ENCODE results near the gene CENPU.
"Not testable (repeated sequence)": the region's sequence is repeated elsewhere in the genome, so short reads cannot be mapped to it uniquely, and the experiment has no call there.

The CENPU gene, protein sequence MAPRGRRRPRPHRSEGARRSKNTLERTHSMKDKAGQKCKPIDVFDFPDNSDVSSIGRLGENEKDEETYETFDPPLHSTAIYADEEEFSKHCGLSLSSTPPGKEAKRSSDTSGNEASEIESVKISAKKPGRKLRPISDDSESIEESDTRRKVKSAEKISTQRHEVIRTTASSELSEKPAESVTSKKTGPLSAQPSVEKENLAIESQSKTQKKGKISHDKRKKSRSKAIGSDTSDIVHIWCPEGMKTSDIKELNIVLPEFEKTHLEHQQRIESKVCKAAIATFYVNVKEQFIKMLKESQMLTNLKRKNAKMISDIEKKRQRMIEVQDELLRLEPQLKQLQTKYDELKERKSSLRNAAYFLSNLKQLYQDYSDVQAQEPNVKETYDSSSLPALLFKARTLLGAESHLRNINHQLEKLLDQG

DNA sequence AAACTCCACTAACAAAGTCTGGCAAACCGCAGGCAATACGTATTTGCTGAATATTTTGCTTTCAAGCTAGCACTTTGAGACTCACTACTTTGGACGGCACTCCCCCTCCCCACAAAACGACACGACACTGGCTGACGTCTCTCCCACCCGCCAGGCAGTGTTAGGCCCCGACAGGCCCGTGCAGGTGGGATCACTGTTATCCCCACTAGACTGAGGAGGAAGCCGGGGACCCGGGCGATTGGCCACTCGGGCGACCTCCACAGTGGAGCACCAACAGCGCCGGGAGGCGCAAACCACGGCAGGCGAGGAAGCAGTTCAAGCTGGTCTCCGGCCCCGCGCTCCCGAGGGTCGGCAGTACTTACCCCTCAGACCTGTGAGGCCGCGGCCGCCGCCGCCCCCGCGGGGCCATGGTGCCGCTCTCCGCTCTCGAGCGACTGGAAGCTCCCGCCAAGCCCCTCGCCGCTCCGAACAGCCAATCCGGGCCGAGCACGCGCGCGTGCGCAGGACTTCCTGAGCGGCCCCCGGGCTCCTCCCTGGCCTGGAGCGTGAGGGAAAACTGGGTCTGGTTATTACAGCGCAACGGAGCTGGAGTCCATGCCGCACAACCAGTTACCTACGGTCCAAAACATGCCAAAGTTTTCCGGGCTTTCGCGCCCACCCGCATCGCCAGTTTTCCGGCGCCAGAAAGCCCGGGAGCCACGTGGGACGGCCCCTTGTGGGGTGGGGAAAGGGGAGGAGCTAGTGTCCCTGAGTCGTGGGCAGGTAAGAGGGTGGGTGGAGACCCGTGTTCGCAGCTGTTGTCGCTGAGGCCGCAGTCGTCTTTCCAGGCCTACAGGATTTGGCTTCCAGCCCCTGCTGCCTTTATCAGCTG, at the start of gene CENPU:
Gene CENPU (minus strand): TSS at position 443 of the 871 bp plus-strand sequence. CDS start 34 bp downstream, at position 409.
- DNase-seq = peak; percentile 88 to 98

DNA sequence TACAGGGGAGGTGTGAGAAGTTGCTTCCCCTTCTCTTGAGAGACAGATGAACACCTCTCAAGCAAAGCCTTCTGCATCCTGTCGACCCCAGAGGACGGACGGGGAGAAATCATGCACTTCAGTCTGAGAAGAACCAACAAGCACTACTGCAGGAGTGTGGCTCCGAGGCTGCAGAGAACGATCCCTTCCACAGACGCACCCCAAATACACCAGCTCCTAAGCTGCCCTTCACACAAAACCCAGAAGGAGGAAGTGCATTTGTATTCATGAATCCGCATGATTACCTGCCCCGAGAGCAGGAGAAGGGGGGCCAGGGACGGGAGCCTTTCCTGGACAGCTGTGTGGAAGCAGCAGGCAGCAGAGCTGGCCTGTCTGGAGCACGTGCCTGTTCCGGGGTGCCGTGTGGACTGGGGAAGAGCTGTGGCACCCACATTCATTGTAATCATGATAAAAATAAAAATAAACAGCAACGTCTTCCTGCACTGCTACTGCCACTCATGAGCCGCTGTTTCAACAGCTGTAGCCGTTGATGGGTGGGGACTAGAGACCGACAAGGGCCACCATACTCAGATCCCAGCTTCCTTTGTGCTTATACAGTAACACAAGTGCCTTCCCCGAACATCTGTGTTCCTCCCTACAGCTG, 49.0 kb upstream of the CENPU start:
- DNase-seq = peak in 1 of 2 donors; percentile 39

DNA sequence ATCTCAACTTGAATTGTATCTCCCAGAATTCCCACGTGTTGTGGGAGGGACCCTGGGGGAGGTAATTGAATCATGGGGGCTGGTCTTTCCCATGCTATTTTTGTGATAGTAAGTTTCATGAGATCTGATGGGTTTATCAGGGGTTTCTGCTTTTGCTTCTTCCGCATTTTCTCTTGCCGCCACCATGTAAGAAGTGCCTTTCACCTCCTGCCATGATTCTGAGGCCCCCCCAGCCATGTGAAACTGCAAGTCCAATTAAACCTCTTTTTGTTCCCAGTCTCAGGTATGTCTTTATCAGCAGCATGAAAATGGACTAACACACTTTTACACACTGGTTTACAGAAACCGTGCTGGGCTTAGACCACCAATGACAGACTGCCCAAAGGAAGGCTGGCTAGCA, 45.3 kb upstream of the CENPU start:
- not testable (repeated sequence) for DNase-seq

DNA sequence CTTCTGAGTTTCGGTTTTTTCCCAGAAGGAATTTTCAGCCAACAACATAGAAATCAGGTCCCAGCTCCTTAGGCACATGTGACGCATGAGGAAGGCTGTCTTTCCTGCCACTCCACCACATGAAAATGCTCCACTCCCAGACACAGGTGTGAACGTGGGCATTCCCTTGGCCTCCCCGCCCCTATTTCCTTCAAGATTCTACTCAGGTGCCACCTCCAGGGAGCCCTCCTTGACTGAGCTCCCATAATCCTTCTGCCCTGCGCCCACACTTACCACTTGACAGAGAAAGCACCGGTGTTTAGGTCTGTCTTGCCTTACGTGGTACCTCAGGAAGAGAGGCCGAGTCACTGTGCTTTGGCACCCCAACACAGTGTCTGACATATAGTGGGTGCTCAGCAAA, 44.4 kb upstream of the CENPU start:
- DNase-seq = no peak

DNA sequence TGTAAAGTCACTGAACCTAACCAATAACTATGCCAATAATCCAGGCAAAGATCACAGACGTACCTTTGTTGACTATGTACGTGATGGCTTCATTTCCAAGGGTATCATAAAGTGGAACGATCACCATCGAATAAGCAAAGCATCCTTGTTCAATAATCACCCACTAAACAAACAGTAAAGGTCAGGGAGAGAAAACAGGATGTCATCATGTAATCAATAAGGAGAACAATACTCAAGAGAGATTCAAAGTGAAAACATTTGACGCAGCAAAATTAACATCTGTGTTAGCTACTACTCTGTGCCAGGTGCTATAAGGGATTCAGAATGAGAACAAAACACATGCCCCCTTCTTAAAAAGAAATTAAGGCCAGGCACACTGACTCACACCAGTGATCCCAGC, 42.9 kb upstream of the CENPU start:
- DNase-seq = no peak

DNA sequence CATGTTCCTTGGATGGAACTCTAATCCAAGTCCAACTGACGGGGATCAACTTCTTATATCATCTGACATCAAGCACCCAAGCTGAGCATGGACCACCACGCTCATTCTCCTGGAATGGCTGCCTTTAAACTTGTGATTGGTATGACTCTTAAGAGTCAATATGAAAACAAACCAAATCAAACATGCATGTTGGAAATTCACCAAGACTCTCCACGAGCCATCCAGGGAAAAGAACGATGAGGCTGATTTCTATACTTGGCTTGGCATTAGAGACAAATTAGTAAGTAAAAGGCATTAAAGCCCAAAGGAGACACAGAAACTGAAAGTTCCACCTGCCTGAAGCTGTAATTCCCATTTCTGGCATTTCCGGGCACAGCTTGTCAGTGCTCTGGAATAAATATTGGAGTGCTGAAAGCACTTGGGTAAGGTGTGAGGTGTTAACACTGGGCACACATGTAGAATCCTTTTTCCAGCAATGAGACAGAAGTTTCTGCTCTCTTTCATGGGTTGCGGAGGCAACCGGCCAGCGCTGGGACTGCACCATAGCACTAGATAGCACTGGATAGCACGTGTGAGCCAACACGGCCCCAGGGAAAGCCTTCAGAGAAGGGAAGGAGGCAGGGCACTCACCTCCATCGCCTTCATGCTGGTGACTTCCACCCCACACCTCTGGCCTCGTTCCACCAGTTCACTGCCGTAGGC, 42.1 kb upstream of the CENPU start:
- no peak for DNase-seq

DNA sequence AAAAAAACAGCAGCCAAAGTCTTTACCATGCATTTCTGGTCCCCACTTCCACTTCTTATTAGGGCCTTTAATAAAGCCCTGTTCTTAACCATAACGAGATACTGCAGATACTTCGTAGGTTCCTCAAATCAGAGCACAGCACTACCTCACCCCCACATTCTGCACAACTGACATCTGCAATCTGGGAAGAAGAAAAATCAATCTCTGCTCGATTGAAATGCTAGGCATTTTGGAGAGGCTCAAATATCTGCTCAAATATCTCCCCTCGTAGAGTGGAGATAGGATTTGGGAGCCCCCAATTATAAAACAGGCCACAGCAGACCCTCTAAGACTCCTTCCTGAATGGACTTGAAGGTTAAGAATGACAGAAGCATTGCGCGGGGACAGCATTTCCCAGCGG, 40.3 kb upstream of the CENPU start:
- no peak for DNase-seq

DNA sequence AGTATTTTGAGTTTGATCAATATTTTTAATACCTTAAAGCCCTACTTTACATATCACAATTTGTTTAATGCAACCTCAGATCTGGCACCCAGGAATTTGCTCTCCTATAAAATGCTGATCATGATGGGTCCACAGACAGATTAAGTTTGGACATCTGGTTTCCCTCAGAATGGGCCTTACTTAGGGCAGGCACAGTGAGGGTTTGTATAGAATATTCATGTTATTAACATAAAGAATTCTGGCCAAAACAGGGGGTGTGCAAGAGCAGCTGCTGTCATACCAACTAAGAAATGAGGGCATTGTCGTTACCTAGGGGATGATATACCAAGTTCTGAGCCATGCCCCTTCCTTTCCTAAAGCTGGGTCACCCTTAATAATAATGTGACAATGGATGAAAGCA, 37.5 kb upstream of the CENPU start:
- no peak for DNase-seq

DNA sequence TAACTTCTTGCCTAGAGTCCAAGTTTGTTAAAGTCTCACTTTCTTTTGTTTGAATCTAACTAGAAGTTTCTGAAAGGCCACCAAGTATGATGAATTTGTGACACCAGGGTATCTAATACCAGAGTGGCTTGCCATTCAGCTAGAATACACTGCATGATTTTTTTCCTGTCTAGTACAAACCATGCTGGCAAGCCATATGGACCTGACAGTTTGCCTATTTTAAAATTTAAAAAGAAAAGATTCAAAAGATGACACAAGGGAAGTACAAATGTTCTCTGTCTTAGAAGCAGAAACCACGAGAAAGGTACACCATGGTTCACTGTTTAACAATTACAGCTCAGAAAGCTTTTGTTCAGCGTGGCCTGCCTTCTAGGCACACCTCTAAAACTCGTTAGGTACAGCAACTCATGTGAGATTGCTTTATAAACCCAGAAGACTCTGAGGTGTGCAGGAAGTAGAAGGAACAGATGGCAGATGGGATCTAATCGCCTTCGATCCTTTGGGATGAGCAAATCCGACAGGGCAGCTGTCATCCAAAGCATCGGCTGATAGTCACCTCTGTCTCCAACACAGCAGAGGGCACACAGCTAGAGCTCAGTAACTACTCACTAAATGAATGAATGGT, 35.4 kb upstream of the CENPU start:
- DNase-seq = no peak

DNA sequence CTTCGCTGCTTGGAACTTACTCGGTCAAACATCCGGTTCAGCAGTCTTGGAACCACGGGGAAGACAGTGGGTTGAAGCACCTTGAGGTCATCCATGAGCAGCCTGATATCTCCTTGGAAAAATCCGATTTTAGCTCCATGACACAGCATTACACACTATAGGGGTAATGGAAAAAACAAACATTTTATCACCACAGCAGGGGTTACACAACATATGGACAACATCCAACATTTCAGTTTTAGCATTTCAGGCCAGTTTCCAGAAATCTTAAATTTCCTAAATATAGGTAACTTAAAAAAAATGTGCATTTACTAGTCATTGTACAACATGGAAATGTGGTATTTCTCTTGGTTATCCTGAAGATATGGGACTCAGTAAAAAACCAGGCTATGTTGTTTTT, 34.4 kb upstream of the CENPU start:
- DNase-seq = no peak

DNA sequence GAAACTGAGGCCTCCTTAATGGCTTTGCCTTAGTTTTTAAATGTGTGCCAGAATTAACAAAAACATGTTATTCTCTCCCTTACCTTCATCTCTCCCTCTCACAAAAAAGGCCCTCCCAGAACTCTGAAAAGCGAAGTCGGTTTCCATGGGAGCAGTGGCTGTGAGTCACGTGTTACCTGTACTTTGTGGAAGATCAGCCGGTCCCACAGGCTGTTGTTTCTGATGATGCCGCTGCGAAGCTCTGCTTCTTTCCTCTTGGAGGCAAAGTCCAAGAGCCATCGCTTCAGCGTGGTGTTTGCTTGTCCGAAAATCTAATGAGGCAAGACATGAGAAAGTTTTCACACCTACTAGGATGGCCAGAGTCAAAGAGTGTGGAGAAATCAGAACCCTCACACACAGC, 32.5 kb upstream of the CENPU start:
- DNase-seq = no peak

DNA sequence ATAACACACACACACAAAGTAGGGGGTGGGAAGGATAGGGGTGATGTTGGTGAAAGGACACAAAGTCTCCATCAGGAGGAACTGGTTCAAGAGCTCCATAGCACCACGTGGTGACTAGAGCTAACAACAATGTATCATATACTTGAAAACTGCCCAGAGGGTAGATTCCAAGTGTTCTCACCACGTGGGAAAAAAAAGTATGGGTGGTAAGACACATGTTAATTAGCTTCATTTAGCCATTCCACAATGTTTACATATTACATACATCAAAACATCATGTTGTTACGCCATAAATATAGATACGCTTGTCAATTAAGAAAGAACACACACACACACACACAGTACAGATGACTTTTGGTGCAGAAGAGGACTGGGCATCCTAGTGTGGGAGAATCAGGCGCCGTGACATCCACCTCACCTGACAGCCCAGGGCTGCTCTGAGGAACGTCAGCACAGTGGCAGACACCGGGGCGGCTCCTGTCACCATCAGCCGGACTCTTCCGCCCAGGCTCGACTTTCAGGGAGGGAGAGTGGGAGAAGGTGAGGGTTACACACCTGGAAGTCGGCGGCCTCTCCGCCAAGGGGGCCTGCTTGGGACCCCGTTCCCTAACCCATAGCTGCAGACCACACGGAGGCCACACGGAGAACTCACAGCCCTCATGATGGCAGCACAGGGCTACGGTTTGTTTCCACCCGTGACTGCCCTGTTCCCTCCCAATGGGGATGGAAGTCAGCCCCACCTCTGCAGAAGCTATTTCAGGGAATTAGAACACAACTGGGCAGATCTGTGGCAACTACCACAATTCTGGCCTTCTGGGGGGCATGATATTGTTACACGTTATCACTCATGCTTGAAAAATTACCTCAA, 31.8 kb upstream of the CENPU start:
- no peak for DNase-seq

DNA sequence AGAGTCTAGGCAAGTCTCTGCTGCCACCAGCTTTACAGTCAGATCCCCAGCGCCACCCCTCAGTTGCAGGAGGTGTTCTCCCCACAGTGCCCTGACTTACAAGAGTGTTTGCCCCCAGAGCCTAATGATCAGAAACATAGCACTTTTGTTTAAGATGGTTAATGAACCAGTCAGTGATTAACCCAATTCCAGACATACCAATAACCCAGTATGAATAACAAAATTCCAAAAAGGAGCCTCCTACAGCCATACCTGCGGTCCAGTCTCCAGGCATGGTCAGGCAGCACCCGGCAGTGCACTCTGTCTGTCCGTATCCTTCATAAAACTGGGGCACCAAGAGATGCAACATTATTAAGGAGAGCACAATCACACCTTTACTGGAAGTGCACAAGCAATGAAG, 30.7 kb upstream of the CENPU start:
- DNase-seq = no peak

DNA sequence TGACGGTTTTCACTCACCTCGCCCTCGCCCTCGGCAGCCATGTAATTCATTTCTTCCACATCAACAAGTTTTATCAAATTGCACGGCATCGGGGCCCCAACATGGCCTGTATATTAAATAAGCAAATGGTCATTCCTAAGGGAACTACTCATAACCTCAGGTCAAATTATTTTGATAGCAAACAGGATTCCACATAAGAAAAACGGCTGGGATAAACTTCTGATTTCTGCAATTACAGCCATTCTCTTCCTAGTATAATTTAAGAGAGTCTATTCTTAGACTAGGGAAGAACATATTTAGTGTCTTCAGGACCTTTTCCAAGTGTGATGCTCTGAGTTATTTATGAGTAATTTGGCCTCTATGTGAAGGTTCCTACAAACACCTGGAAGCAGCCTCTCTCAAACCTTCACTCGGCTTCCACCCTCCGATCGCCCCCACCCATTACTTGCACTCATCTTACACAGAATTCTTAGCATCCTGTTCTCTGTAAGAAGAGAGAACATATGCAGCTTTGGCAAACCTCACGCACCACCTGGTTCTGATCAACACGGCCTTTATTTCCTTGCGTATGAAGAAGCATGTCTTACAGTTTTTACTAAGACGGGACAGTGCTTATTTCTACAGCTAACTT, 29.4 kb upstream of the CENPU start:
- no peak for DNase-seq

DNA sequence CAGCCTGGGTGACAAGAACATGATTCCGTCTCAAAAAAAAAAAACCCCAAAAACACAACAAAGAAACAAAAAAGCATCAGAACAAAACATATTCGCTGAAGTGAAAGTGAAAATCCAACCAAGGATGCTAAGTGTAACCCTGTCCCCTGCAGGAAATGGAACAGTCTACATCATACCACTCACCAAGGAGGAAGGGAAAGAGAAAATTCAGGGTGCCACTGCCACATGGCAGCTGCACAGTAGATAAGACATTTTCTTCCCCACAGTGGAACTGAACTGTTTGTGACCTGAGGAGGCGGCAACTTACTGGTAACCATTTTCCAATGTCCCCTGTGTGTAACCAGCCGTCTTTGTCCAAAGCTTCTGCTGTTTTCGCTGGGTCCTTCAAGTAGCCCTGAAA, 28.2 kb upstream of the CENPU start:
- DNase-seq = peak in 1 of 2 donors; percentile 85

DNA sequence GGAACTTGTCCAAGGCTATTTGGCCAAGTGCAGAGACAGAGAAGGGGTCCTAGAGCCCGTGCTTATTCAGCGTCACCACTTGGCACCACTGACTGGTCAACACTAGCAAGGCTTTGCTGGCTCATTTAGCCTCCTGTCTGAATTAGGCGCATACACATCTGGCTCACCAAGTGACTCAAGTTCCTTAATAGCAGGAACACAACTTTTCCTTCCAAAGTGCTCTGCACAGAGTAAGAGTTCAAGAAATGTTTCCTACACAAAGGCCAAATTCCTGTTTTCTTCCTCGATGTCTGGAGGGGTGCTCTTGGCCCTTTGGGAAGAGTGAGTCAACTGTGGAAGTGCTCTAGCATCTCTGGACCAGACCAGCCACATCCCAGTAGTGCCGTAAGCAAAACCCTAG, 26.8 kb upstream of the CENPU start:
- no peak for DNase-seq

DNA sequence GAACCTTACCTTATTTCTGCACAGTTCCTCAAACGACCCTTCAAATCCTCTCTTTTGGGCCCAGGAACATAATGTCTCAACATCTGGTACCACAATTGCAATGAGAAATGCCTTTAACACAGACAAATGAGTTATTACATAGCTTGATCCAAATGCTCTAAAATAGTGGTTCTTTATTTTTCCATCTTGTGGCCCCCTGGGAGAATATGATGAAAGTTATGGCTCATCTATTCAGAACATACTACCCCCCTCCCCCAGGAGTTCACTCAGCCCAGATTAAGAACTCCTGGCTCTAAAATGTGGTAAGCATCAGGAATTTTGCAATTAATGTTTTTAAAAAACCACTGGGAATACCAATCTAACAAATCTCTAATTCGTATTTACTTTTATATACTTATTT, 23.9 kb upstream of the CENPU start:
- no peak for DNase-seq

DNA sequence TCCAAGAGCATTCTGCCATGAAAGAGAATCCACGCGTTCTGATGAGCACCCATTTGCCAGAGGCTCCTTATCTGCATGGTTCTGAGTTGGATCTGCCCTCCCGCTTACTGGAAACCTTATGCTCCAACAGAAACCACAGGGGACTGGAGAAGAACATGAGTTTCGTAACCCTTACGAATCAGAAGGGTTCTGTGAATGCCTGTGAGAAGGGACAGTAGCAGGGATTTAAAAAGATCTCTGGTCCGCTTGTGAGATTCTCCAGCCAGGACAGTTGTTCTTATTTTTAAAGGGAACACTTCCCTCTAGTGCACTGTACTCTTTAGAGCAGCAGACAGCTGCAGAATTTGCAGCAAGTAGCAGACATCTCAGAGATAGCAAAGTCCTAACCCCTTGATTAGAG, 22.5 kb upstream of the CENPU start:
- DNase-seq = no peak

DNA sequence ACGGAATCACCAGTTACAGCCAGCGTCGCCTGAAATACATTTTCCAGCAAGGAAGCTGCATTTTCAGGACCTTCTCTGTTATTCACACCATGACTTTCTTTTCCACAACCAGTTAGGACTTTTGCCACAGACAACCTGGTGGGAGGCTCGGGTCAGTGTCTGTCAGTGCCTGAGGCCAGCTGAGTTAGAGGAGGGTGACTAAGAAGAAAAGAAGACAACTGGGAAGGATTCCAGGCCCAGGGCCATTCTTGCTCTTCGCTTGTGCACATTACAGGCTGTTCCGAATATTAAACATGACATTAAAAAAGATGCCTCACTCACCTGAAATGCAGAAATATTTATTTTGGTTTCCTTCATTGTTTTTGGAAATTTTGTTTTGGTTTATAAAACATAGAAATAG, 21.4 kb upstream of the CENPU start:
- DNase-seq = no peak

DNA sequence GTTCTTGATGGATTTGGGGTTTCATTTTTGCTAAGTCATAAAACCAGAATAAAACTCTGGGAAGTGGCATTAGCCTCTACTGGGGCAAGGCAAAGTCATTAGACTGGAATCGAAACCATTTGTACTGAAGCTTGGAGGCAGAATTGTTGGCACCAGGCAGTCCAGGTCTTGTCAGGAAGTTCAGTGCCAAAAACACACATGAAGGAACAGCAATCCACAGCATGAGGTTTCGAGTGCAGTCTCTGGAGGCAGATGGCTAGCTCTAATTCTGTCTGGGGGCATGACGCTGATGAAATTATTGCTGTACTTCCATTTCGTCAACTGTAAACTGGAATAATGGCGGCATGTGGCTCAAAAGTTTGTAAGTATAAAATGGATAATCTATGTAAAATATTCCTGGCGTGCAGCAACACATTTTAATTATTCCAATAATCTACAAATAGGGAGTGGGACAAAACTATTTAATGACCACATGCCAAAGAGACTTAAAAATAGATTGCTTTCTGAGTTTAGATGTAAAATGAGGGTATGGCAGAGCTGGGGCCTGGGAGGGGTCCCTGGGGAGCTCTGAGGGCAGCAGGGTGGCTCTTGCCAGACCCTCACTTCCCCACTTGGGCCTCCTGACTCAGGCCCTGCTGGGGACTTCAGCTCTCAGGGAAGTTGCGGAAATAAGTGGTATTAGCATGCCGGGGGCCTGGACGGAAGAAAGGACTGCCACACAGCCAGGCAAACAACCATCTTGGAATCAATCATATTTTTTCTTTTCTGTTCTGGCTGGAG, 18.8 kb upstream of the CENPU start:
- DNase-seq = no peak
